ENCODE data around the gene SBNO1. TPM values are rescaled to one million over a fixed set of nuclear protein-coding genes. Genes with fewer than 3 reads are reported as not detected.
"Not testable (repeated sequence)": the region's sequence is repeated elsewhere in the genome, so short reads cannot be mapped to it uniquely, and the experiment has no call there.

Gene SBNO1
- total RNA-seq, 2 experiments from 2014 or later = 38.9 to 39.9 TPM

DNA sequence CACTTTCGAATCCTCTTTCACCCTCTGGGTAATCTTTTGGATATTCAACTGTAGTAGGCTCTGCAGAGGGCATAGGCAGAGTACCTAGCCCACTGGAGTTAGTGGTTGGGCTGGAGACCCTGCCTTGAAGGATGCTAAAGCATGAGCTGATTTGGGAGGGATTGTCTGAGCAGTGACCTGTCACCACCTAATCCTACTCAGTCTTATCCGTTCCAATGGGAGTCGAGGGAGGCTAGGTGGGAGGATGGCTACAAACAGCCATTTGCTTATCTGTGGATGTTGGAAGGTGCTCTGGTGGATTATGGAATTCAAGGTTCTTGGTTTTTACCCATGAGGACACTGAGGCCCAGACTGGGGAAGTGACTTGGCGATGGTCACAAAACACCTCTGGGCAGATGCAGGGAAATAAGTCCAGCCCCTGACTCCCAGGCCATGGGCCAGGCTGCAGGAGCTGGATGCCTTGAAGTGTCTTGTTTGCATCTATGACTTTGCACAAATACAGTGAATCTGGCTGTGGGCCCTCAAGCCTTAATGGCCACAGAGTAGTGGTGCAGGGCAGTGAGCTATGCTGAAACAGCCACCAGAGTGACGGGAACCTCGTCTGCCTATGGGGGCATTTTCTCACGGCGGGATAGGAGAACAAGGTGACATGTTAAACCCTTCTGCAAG lies 23.0 kb upstream of the SBNO1 start:
- DNase-seq = no peak
- POLR2A ChIA-PET = interaction anchor here (1.1 to 2.2 kb wide), 3 partner anchors 23 to 247 kb away, joined by 3 to 23 read pairs (median 4); partner anchors contain the start of gene SBNO1
- Mint-ChIP-seq H3K4me3 (peak overlapping the region; percentile 86), H3K27ac (peak overlapping the region; percentile 93), H3K36me3 (ENCODE audit: low read depth) (peaks cover 28% of the 10 kb centered on the region), H3K9me3 (ENCODE audit: insufficient read depth) (no peaks in the 10 kb centered on the region), H3K27me3 (ENCODE audit: low read depth) (no peaks in the 10 kb centered on the region), H3K4me1 (ENCODE audit: low read depth) (peaks cover 56% of the 10 kb centered on the region)
- ATAC-seq = no peak
- CTCF ChIA-PET = interaction anchor here (0.9 to 1.6 kb wide), 2 partner anchors 22 to 81 kb away, joined by 3 to 11 read pairs; partner anchors contain the start of gene SBNO1

DNA sequence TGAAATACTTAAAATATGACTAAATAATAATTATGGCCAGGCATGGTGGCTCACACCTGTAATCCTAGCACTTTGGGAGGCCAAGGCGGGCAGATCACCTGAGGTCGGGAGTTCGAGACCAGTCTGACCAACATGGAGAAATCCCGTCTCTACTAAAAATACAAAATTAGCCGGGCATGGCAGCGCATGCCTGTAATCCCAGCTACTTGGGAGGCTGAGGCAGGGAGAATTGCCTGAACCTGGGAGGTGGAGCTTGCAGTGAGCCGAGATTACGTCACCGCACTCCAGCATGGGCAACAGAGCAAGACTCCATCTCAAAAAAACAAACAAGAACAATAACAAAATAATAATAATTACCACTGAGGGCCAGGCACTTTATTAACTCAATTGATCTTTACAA lies 20.9 kb upstream of the SBNO1 start:
- DNase-seq; H3K27me3 Mint-ChIP-seq (ENCODE audit: low read depth); ATAC-seq; H3K9me3 Mint-ChIP-seq (ENCODE audit: insufficient read depth); H3K36me3 Mint-ChIP-seq (ENCODE audit: low read depth); H3K27ac Mint-ChIP-seq; H3K4me3 Mint-ChIP-seq: not testable (repeated sequence)
- H3K4me1 Mint-ChIP-seq (ENCODE audit: low read depth) = peaks cover 42% of the 10 kb centered on the region
- CTCF ChIA-PET = interaction anchor here (1.3 kb wide), 1 partner anchor 20 kb away, joined by 4 read pairs; no protein-coding TSS in a partner anchor
- POLR2A ChIA-PET = interaction anchor here (1.6 to 2.9 kb wide), 4 partner anchors 21 to 217 kb away, joined by 4 to 41 read pairs (median 9); partner anchors contain the start of genes DDX55, MPHOSPH9, MTRFR and SBNO1

DNA sequence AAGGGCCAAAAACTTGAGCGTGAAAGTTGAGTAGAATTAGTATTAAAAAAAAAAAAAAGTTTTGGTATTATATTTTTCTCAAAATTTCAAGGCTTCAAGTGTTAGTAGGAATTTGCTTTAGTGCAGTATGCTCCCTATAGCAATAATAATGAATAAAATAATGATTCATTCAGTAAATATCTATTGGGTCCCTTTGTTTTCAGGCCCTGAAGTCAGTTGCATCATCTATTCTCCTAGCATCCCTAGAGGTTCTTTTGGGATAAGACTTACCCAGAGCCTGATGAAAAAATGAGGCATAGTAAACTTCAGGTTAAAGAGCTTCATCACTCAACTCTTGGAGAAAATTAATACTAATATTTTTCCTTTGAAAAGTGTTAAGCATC lies 20.3 kb upstream of the SBNO1 start:
- POLR2A ChIA-PET = interaction anchor here (1.0 to 2.9 kb wide), 7 partner anchors 21 to 217 kb away, joined by 3 to 41 read pairs (median 5); partner anchors contain the start of genes DDX55, MPHOSPH9, MTRFR and SBNO1
- no peak for DNase-seq
- ATAC-seq = no peak
- H3K27me3 Mint-ChIP-seq (ENCODE audit: low read depth) = no peaks in the 10 kb centered on the region
- no peak overlapping the region for H3K27ac Mint-ChIP-seq
- peaks cover 37% of the 10 kb centered on the region for H3K4me1 Mint-ChIP-seq (ENCODE audit: low read depth)
- H3K4me3 Mint-ChIP-seq = peak overlapping the region; percentile 96
- no peaks in the 10 kb centered on the region for H3K9me3 Mint-ChIP-seq (ENCODE audit: insufficient read depth)
- peaks cover 2% of the 10 kb centered on the region for H3K36me3 Mint-ChIP-seq (ENCODE audit: low read depth)
- CTCF ChIA-PET = interaction anchor here (1.3 to 2.0 kb wide), 3 partner anchors 19 to 152 kb away, joined by 4 to 41 read pairs (median 5); partner anchors contain the start of genes MPHOSPH9 and SBNO1

DNA sequence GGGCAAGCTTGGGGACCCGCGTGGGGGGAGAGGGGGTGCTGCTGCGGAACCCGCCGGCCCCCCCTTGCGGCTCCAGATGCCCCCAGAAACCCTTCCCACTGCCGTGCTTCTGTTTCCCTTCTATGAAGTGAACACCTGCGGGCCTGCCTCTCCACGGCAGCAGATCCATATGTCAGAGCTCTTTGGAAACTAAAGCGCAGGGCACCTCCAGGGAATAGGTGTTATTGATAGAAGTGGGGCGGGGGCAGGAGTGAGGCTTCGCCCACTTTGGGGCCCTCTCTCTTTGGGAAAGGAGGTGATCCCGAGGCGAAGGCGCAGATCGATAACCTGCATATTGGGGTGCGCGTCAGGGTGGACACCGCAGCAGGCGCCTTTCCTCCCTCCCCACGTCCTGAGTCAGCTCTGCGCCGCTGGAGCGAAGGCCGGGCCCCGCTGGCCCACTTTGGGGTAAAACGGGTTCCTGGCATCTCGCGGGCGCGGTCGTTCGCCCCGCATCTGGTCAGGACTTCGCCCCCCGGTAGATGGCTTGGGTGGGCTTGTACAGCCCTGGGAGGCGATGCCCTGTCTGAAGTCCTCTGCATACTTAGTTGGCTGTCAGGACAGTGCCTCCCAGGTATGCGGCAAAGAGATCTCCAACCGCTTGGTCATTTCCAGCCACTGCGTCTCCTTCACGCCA lies 19.8 kb upstream of the SBNO1 start:
- H3K27me3 Mint-ChIP-seq (ENCODE audit: low read depth) = no peaks in the 10 kb centered on the region
- H3K4me1 Mint-ChIP-seq (ENCODE audit: low read depth) = peaks cover 34% of the 10 kb centered on the region
- H3K36me3 Mint-ChIP-seq (ENCODE audit: low read depth) = no peaks in the 10 kb centered on the region
- peak overlapping the region; percentile 96 for H3K4me3 Mint-ChIP-seq
- ATAC-seq (peak; percentile 6), DNase-seq (peak; percentile 43)
- ChIA-PET POLR2A (interaction anchor here (0.7 to 2.9 kb wide), 13 partner anchors 20 to 218 kb away, joined by 3 to 41 read pairs (median 4); partner anchors contain the start of genes DDX55, MPHOSPH9, MTRFR and SBNO1), CTCF (interaction anchor here (0.6 to 2.0 kb wide), 8 partner anchors 11 to 197 kb away, joined by 3 to 41 read pairs (median 4); partner anchors contain the start of genes MPHOSPH9 and SBNO1)
- no peaks in the 10 kb centered on the region for H3K9me3 Mint-ChIP-seq (ENCODE audit: insufficient read depth)
- H3K27ac Mint-ChIP-seq = peak overlapping the region; percentile 83

DNA sequence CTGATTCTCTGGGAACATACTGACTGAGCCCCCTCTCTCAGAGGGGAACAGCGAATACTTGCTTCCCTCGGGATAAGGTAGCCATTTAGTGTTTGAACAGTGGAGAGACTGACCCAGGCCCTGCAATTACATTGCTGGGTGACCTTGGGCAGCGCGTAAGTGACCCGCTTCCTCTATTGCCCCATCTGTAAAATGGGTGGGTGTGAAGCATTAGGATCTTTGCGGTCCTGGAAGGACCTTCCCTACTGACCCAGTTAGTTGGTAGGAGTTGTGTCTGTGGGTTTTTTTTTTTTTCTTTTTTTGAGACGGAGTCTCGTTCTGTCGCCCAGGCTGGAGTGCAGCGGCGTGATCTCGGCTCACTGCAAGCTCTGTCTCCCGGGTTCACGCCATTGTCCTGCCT lies 18.0 kb upstream of the SBNO1 start:
- H3K36me3 Mint-ChIP-seq (ENCODE audit: low read depth) = no peaks in the 10 kb centered on the region
- no peaks in the 10 kb centered on the region for H3K27me3 Mint-ChIP-seq (ENCODE audit: low read depth)
- H3K4me1 Mint-ChIP-seq (ENCODE audit: low read depth) = peaks cover 26% of the 10 kb centered on the region
- ATAC-seq (no peak), DNase-seq (no peak)
- no peak overlapping the region for H3K27ac Mint-ChIP-seq
- ChIA-PET POLR2A (interaction anchor here (2.9 kb wide), 1 partner anchor 18 kb away, joined by 41 read pairs; the partner anchor contains the start of gene SBNO1), CTCF (interaction anchor here (1.3 kb wide), 1 partner anchor 18 kb away, joined by 3 read pairs; no protein-coding TSS in a partner anchor)
- H3K4me3 Mint-ChIP-seq = peak overlapping the region; percentile 56
- no peaks in the 10 kb centered on the region for H3K9me3 Mint-ChIP-seq (ENCODE audit: insufficient read depth)

DNA sequence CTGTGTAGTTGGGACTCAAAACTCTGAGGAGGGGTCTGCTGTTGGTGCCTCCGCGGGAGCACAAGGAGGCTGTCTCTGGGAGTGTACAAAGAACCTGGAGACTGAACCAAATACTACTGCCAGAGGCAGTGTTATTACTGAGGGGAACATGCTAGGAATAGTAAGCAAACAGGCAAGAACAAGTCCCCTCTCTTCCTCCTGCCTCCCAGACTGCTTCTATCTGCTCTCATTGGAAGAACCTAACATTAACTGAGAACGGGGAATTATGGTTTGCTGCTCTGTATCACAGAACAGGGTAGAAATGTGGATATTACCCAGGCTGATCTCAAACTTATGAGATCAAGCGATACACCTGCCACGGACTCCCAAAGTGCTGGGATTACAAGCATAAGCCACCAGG lies 14.7 kb upstream of the SBNO1 start:
- CTCF ChIA-PET = interaction anchor here (1.4 kb wide), 1 partner anchor 13 kb away, joined by 9 read pairs; no protein-coding TSS in a partner anchor
- peaks cover 8% of the 10 kb centered on the region for H3K4me1 Mint-ChIP-seq (ENCODE audit: low read depth)
- no peaks in the 10 kb centered on the region for H3K9me3 Mint-ChIP-seq (ENCODE audit: insufficient read depth)
- H3K36me3 Mint-ChIP-seq (ENCODE audit: low read depth) = no peaks in the 10 kb centered on the region
- H3K27me3 Mint-ChIP-seq (ENCODE audit: low read depth) = no peaks in the 10 kb centered on the region
- H3K4me3 Mint-ChIP-seq = no peak overlapping the region
- ATAC-seq (no peak), DNase-seq (no peak)
- no peak overlapping the region for H3K27ac Mint-ChIP-seq
- POLR2A ChIA-PET = no interaction called here

DNA sequence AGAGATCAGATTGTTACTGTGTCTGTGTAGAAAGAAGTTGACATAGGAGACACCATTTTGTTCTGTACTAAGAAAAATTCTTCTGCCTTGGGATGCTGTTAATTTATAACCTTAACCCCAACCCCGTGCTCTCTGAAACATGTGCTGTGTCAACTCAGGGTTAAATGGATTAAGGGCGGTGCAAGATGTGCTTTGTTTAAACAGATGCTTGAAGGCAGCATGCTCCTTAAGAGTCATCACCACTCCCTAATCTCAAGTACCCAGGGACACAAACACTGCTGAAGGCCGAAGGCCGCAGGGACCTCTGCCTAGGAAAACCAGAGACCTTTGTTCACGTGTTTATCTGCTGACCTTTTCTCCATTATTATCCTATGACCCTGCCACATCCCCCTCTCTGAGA lies 7.8 kb upstream of the SBNO1 start:
- H3K27ac Mint-ChIP-seq; POLR2A ChIA-PET; H3K27me3 Mint-ChIP-seq (ENCODE audit: low read depth); H3K4me1 Mint-ChIP-seq (ENCODE audit: low read depth); H3K4me3 Mint-ChIP-seq; CTCF ChIA-PET; H3K36me3 Mint-ChIP-seq (ENCODE audit: low read depth); DNase-seq; H3K9me3 Mint-ChIP-seq (ENCODE audit: insufficient read depth); ATAC-seq: not testable (repeated sequence)

DNA sequence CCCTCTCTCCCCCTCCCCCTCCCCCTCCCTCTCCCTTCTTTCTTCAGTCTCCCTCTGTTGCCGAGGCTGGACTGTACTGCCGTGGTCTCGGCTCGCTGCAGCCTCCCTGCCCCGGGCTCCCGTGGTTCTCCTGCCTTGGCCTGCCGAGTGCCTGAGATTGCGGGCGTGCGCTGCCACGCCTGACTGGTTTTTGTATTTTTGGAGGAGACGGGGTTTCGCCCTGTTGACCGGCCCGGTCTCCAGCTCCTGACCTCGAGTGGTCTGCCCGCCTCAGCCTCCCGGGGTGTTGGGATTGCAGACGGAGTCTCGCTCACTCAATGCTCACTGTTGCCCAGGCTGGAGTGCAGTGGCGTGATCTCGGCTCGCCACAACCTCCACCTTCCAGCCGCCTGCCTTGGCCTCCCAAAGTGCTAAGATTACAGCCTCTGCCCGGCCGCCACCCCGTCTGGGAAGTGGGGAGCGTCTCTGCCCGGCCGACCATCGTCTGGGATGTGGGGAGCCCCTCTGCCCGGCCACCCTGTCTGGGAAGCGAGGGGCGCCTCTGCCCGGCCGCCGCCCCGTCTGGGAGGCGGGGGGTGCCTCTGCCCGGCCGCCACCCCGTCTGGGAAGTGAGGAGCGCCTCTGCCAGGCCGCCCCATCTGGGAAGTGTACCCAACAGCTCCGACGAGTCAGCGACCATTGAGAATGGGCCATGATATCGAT lies 7.2 kb upstream of the SBNO1 start:
- H3K36me3 Mint-ChIP-seq (ENCODE audit: low read depth); H3K27ac Mint-ChIP-seq; POLR2A ChIA-PET; H3K9me3 Mint-ChIP-seq (ENCODE audit: insufficient read depth); ATAC-seq; H3K4me3 Mint-ChIP-seq; H3K4me1 Mint-ChIP-seq (ENCODE audit: low read depth); H3K27me3 Mint-ChIP-seq (ENCODE audit: low read depth); DNase-seq; CTCF ChIA-PET: not testable (repeated sequence)

DNA sequence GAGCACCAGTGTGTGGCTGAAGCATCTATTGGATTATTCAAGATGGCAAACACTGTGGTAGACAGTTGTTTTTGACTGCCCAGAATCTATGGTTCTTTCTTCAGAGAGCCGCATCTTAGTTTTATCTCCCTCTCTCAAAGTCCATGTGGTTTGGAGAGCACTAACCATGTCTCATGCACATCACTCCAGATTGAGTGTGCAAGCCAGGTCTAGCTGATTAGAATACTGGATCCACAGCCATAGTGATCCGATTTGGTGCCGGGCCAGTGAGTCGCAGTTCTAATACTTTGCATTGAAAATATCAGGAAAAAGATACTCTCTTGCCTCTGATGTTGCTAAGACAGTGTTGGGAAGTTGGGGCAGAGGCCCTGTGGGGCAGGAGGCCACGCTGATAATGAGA lies 4.6 kb upstream of the SBNO1 start:
- Mint-ChIP-seq H3K4me1 (ENCODE audit: low read depth) (peaks cover 2% of the 10 kb centered on the region), H3K27ac (no peak overlapping the region), H3K27me3 (ENCODE audit: low read depth) (no peaks in the 10 kb centered on the region), H3K36me3 (ENCODE audit: low read depth) (no peaks in the 10 kb centered on the region), H3K9me3 (ENCODE audit: insufficient read depth) (no peaks in the 10 kb centered on the region), H3K4me3 (no peak overlapping the region)
- ChIA-PET POLR2A (no interaction called here), CTCF (no interaction called here)
- DNase-seq (no peak), ATAC-seq (no peak)

DNA sequence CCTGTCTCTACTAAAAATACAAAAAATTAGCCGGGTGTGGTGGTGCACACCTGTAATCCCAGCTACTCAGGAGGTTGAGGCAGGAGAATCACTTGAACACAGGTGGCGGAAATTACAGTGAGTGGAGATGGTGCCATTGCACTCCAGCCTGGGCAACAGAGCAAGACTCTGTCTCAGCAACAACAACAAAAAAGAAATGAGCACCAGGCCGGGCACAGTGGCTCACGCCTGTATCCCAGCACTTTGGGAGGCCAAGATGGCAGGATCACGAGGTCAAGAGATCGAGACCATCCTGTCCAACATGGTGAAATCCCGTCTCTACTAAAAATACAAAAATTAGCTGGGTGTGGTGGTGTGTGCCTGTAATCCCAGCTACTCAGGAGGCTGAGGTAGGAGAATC lies 3.8 kb upstream of the SBNO1 start:
- H3K36me3 Mint-ChIP-seq (ENCODE audit: low read depth); ATAC-seq; POLR2A ChIA-PET; H3K4me1 Mint-ChIP-seq (ENCODE audit: low read depth); CTCF ChIA-PET; H3K4me3 Mint-ChIP-seq; H3K9me3 Mint-ChIP-seq (ENCODE audit: insufficient read depth); H3K27me3 Mint-ChIP-seq (ENCODE audit: low read depth); H3K27ac Mint-ChIP-seq; DNase-seq: not testable (repeated sequence)

DNA sequence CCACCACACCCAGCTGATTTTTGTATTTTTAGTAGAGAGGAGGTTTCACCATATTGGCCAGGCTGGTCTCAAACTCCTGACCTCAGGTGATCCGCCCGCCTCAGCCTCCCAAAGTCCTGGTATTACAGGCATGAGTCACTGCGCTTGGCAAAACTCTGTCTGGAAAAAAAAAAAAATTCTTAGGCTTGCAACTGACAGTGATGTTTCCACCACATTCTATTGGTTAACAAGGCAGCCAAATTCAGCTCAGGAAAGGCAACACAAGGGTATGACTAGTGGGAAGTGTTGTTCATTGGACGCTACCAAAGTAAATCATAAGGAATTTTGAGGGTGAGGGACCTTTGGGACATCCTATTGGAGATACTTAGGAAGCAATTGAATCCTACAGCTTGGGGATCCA lies 2.9 kb upstream of the SBNO1 start:
- H3K4me1 Mint-ChIP-seq (ENCODE audit: low read depth) = peaks cover 12% of the 10 kb centered on the region
- POLR2A ChIA-PET = no interaction called here
- DNase-seq (no peak), ATAC-seq (no peak)
- no peak overlapping the region for H3K27ac Mint-ChIP-seq
- H3K36me3 Mint-ChIP-seq (ENCODE audit: low read depth) = peaks cover 3% of the 10 kb centered on the region
- H3K9me3 Mint-ChIP-seq (ENCODE audit: insufficient read depth) = no peaks in the 10 kb centered on the region
- no peak overlapping the region for H3K4me3 Mint-ChIP-seq
- no peaks in the 10 kb centered on the region for H3K27me3 Mint-ChIP-seq (ENCODE audit: low read depth)
- CTCF ChIA-PET = interaction anchor here (3.2 kb wide), 1 partner anchor 17 kb away, joined by 41 read pairs; the partner anchor contains the start of gene KMT5A
